ENCODE data around the gene SLC25A23.

SLC25A23 gene

GRCh38 chr19:6473647-6474046 is 14.1 kb upstream of the SLC25A23 start:
- Mint-ChIP-seq H3K27ac (no peak overlapping the region), H3K9me3 (no peaks in the 10 kb centered on the region), H3K27me3 (no peaks in the 10 kb centered on the region), H3K4me1 (ENCODE audit: low read depth) (peaks cover 3% of the 10 kb centered on the region), H3K4me3 (no peak overlapping the region), H3K36me3 (ENCODE audit: low read depth) (peaks cover 98% of the 10 kb centered on the region)
- intact Hi-C loops (cut with micrococcal nuclease), result no loop called here

- Mint-ChIP-seq H3K4me3 (no peak overlapping the region), H3K4me1 (ENCODE audit: low read depth) (peaks cover 13% of the 10 kb centered on the region), H3K27me3 (no peaks in the 10 kb centered on the region), H3K27ac (no peak overlapping the region), H3K9me3 (no peaks in the 10 kb centered on the region), H3K36me3 (ENCODE audit: low read depth) (peaks cover 98% of the 10 kb centered on the region)
- intact Hi-C loops (cut with micrococcal nuclease), result no loop called here
These were observed 13.1 kb upstream of the SLC25A23 start for GRCh38 chr19:6472713-6473112.

- Mint-ChIP-seq H3K27me3 (peaks cover 4% of the 10 kb centered on the region), H3K27ac (no peak overlapping the region), H3K36me3 (ENCODE audit: low read depth) (peaks cover 88% of the 10 kb centered on the region), H3K4me3 (no peak overlapping the region), H3K9me3 (no peaks in the 10 kb centered on the region), H3K4me1 (ENCODE audit: low read depth) (peaks cover 13% of the 10 kb centered on the region)
- intact Hi-C loops (cut with micrococcal nuclease), result no loop called here
These were observed 11.5 kb upstream of the SLC25A23 start for GRCh38 chr19:6471076-6471475.

- Mint-ChIP-seq H3K4me3 (no peak overlapping the region), H3K27ac (no peak overlapping the region), H3K36me3 (ENCODE audit: low read depth) (peaks cover 79% of the 10 kb centered on the region), H3K9me3 (no peaks in the 10 kb centered on the region), H3K27me3 (peaks cover 13% of the 10 kb centered on the region), H3K4me1 (ENCODE audit: low read depth) (peaks cover 13% of the 10 kb centered on the region)
- intact Hi-C loops (cut with micrococcal nuclease), result no loop called here
These were observed 10.6 kb upstream of the SLC25A23 start for GRCh38 chr19:6470173-6470572.

GRCh38 chr19:6467384-6467783 is 7.8 kb upstream of the SLC25A23 start:
- Mint-ChIP-seq H3K9me3 (no peaks in the 10 kb centered on the region), H3K4me1 (ENCODE audit: low read depth) (peaks cover 13% of the 10 kb centered on the region), H3K36me3 (ENCODE audit: low read depth) (peaks cover 51% of the 10 kb centered on the region), H3K27ac (no peak overlapping the region), H3K4me3 (no peak overlapping the region), H3K27me3 (peaks cover 31% of the 10 kb centered on the region)
- intact Hi-C loops (cut with micrococcal nuclease), result no loop called here

- H3K36me3 Mint-ChIP-seq (ENCODE audit: low read depth), result peaks cover 44% of the 10 kb centered on the region
- intact Hi-C loops (cut with micrococcal nuclease), result no loop called here
- no peaks in the 10 kb centered on the region for H3K9me3 Mint-ChIP-seq
- H3K4me1 Mint-ChIP-seq (ENCODE audit: low read depth), result peaks cover 13% of the 10 kb centered on the region
- no peak overlapping the region for H3K27ac Mint-ChIP-seq
- no peak overlapping the region for H3K4me3 Mint-ChIP-seq
- H3K27me3 Mint-ChIP-seq, result peaks cover 33% of the 10 kb centered on the region
These were observed 7.1 kb upstream of the SLC25A23 start for GRCh38 chr19:6466526-6467248.

GRCh38 chr19:6465663-6466062 is 6.1 kb upstream of the SLC25A23 start:
- Mint-ChIP-seq H3K4me3 (no peak overlapping the region), H3K27ac (no peak overlapping the region), H3K4me1 (ENCODE audit: low read depth) (peaks cover 13% of the 10 kb centered on the region), H3K36me3 (ENCODE audit: low read depth) (peaks cover 34% of the 10 kb centered on the region), H3K27me3 (peaks cover 33% of the 10 kb centered on the region), H3K9me3 (no peaks in the 10 kb centered on the region)
- intact Hi-C loops (cut with micrococcal nuclease), result no loop called here

- Mint-ChIP-seq H3K36me3 (ENCODE audit: low read depth) (peaks cover 27% of the 10 kb centered on the region), H3K27me3 (peaks cover 38% of the 10 kb centered on the region), H3K27ac (no peak overlapping the region), H3K4me3 (no peak overlapping the region), H3K4me1 (ENCODE audit: low read depth) (peaks cover 20% of the 10 kb centered on the region), H3K9me3 (no peaks in the 10 kb centered on the region)
- intact Hi-C loops (cut with micrococcal nuclease), result no loop called here
These were observed 5.4 kb upstream of the SLC25A23 start for GRCh38 chr19:6465006-6465405.

- Mint-ChIP-seq H3K27me3 (peaks cover 43% of the 10 kb centered on the region), H3K4me1 (ENCODE audit: low read depth) (peaks cover 23% of the 10 kb centered on the region), H3K36me3 (ENCODE audit: low read depth) (peaks cover 20% of the 10 kb centered on the region), H3K4me3 (no peak within 1 kb of the TSS), H3K27ac (no peak within 1 kb of the TSS), H3K9me3 (no peaks in the 10 kb centered on the region)
- intact Hi-C loops (cut with micrococcal nuclease), result no loop called here
These were observed 4.7 kb upstream of the SLC25A23 start, which contains the start of gene CRB3 for GRCh38 chr19:6464070-6464873. Gene CRB3, plus strand, starts transcription at chr19:6464271. Its CDS starts 431 bp downstream, at chr19:6464702.

GRCh38 chr19:6460099-6460884 is 700 bp upstream of the SLC25A23 start:
- H3K27me3 Mint-ChIP-seq, result peaks cover 65% of the 10 kb centered on the region
- no peaks in the 10 kb centered on the region for H3K36me3 Mint-ChIP-seq (ENCODE audit: low read depth)
- peaks cover 28% of the 10 kb centered on the region for H3K4me1 Mint-ChIP-seq (ENCODE audit: low read depth)
- intact Hi-C loops (cut with micrococcal nuclease), result no loop called here
- H3K27ac Mint-ChIP-seq, result peak overlapping the region; percentile 25
- no peaks in the 10 kb centered on the region for H3K9me3 Mint-ChIP-seq
- H3K4me3 Mint-ChIP-seq, result peak overlapping the region; percentile 81

GRCh38 chr19:6458695-6459261 is 814 bp downstream of the SLC25A23 start:
- Mint-ChIP-seq H3K4me1 (ENCODE audit: low read depth) (peaks cover 28% of the 10 kb centered on the region), H3K27me3 (peaks cover 55% of the 10 kb centered on the region), H3K4me3 (peak overlapping the region; percentile 69), H3K36me3 (ENCODE audit: low read depth) (no peaks in the 10 kb centered on the region), H3K27ac (peak overlapping the region; percentile 60), H3K9me3 (peaks cover 15% of the 10 kb centered on the region)
- intact Hi-C loops (cut with micrococcal nuclease), result no loop called here

GRCh38 chr19:6457958-6458694 is 1.5 kb downstream of the SLC25A23 start:
- H3K4me3 Mint-ChIP-seq, result no peak overlapping the region
- no peaks in the 10 kb centered on the region for H3K36me3 Mint-ChIP-seq (ENCODE audit: low read depth)
- peaks cover 18% of the 10 kb centered on the region for H3K9me3 Mint-ChIP-seq
- intact Hi-C loops (cut with micrococcal nuclease), result no loop called here
- H3K27ac Mint-ChIP-seq, result peak overlapping the region; percentile 60
- peaks cover 54% of the 10 kb centered on the region for H3K27me3 Mint-ChIP-seq
- H3K4me1 Mint-ChIP-seq (ENCODE audit: low read depth), result peaks cover 28% of the 10 kb centered on the region

GRCh38 chr19:6455924-6456323 is 3.7 kb downstream of the SLC25A23 start:
- Mint-ChIP-seq H3K9me3 (peaks cover 18% of the 10 kb centered on the region), H3K4me3 (no peak overlapping the region), H3K27ac (no peak overlapping the region), H3K4me1 (ENCODE audit: low read depth) (peaks cover 28% of the 10 kb centered on the region), H3K27me3 (peaks cover 49% of the 10 kb centered on the region), H3K36me3 (ENCODE audit: low read depth) (no peaks in the 10 kb centered on the region)
- intact Hi-C loops (cut with micrococcal nuclease), result no loop called here

Measured in dendritic cell treated with granulocyte-macrophage colony-stimulating factor and Interleukin-4, amounts not matched to agents 40 ng/mL and 50 ng/mL, for 4 days (primary cell).